Loucy (cell line): Measurements from ENCODE around the gene PSMF1.
"Not testable (repeated sequence)": the region's sequence is repeated elsewhere in the genome, so short reads cannot be mapped to it uniquely, and the experiment has no call there.

Source experiments
- H2AFZ ChIP-seq: fragments of 200-600 bp; sonication (generic); 2 replicates; pipeline ENCODE4 v1.6.0; 2016; ENCODE audit warnings: antibody characterized with exemption, mild to moderate bottlenecking, low read length, moderate library complexity
- H3F3A ChIP-seq: fragments of 200-600 bp; 2 replicates; pipeline ENCODE4 v1.6.0; 2016; ENCODE audit warnings: antibody characterized with exemption, low read depth, mild to moderate bottlenecking
- H3K27me3 ChIP-seq: fragments of 200-600 bp; sonication (generic); 2 replicates; pipeline ENCODE4 v1.6.1; 2014; ENCODE audit warnings: low read length, mild to moderate bottlenecking; ENCODE audit not compliant: insufficient read depth, poor library complexity, severe bottlenecking
- H3K36me3 ChIP-seq: fragments of 200-600 bp; sonication (generic); 2 replicates; pipeline ENCODE4 v1.6.1; 2016; ENCODE audit warnings: low read length; ENCODE audit not compliant: insufficient read depth
- H3K4me1 ChIP-seq: fragments of 200-600 bp; sonication (generic); 2 replicates; pipeline ENCODE4 v1.5.1; 2014; ENCODE audit warnings: low read length, mild to moderate bottlenecking; ENCODE audit not compliant: insufficient read depth, poor library complexity, severe bottlenecking
- H3K4me2 ChIP-seq: fragments of 200-600 bp; sonication (generic); 2 replicates; pipeline ENCODE4 v1.6.0; 2014; ENCODE audit warnings: antibody characterized with exemption, low read length, low read depth, mild to moderate bottlenecking; ENCODE audit not compliant: poor library complexity, severe bottlenecking
- H3K4me3 ChIP-seq: fragments of 200-600 bp; sonication (generic); 2 replicates; pipeline ENCODE4 v1.5.1; 2014; ENCODE audit warnings: low read length, mild to moderate bottlenecking, mixed read lengths; ENCODE audit not compliant: poor library complexity, severe bottlenecking
- H3K79me2 ChIP-seq: fragments of 200-600 bp; sonication (generic); 2 replicates; pipeline ENCODE4 v1.6.1; 2014; ENCODE audit warnings: low read length; ENCODE audit not compliant: insufficient read depth
- H3K9ac ChIP-seq: fragments of 200-600 bp; sonication (generic); 2 replicates; pipeline ENCODE4 v1.6.0; 2014; ENCODE audit warnings: mild to moderate bottlenecking, low read depth, low read length, moderate library complexity; ENCODE audit not compliant: poor library complexity, severe bottlenecking
- H3K9me2 ChIP-seq: fragments of 200-600 bp; sonication (generic); replicated peaks from 2 replicates; pipeline ENCODE4 v1.6.1; 2016; ENCODE audit warnings: low read depth, low read length, mixed read lengths
- H3K9me3 ChIP-seq: fragments of 200-600 bp; sonication (generic); 2 replicates; pipeline ENCODE4 v1.6.1; 2014; ENCODE audit warnings: mild to moderate bottlenecking, antibody characterized with exemption, low read length, low read depth; ENCODE audit not compliant: insufficient read depth
- H4K20me1 ChIP-seq: fragments of 200-600 bp; sonication (generic); 2 replicates; pipeline ENCODE4 v1.6.0; 2014; ENCODE audit warnings: antibody characterized with exemption, low read length, mild to moderate bottlenecking; ENCODE audit not compliant: insufficient read depth, poor library complexity, severe bottlenecking
- EZH2phosphoT487 ChIP-seq: fragments of 200-600 bp; IDR thresholded peaks from 2 replicates; pipeline ENCODE4 v1.6.1; 2018; ENCODE audit warnings: antibody characterized with exemption, mild to moderate bottlenecking, moderate library complexity, borderline replicate concordance
- TF ChIP-seq, protein P1 (sequence below): fragments of 200-600 bp; sonication (generic); conservative IDR thresholded peaks from 2 replicates; pipeline ENCODE4 v1.5.1; 2014; ENCODE audit warnings: mild to moderate bottlenecking, antibody characterized with exemption, low read length

Gene PSMF1

DNA sequence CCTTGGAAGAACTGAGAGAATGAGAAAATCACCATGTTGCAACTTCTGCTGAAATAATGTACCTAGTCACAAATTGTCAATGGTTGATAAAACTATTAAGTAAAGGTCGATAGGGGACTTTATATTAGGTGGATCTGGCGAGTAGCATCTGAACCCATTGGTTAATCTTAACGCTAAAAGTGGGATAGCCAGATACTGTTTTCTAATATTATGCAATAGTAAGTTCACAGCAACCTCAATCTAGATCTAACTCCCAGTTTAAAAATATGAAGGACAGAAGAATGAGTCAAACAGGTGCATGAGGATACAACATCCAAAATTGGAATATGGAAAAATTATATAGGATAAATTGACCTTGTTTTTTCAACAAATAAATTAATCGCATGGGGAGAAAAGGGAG, 18.8 kb downstream of the PSMF1 start:
- H3F3A ChIP-seq: no peaks in the 10 kb centered on the region
- H3K4me3 ChIP-seq: no peak overlapping the region
- H3K9me3 ChIP-seq: no peaks in the 10 kb centered on the region; the same call in 1 of the 2 replicates
- peaks cover 10% of the 10 kb centered on the region for H3K4me1 ChIP-seq
- no peak overlapping the region for H3K4me2 ChIP-seq
- peaks cover 4% of the 10 kb centered on the region for H4K20me1 ChIP-seq
- no peak overlapping the region for H3K9ac ChIP-seq
- no peaks in the 10 kb centered on the region; the same call in 1 of the 2 replicates for H3K79me2 ChIP-seq
- TF ChIP-seq, protein P1, sequence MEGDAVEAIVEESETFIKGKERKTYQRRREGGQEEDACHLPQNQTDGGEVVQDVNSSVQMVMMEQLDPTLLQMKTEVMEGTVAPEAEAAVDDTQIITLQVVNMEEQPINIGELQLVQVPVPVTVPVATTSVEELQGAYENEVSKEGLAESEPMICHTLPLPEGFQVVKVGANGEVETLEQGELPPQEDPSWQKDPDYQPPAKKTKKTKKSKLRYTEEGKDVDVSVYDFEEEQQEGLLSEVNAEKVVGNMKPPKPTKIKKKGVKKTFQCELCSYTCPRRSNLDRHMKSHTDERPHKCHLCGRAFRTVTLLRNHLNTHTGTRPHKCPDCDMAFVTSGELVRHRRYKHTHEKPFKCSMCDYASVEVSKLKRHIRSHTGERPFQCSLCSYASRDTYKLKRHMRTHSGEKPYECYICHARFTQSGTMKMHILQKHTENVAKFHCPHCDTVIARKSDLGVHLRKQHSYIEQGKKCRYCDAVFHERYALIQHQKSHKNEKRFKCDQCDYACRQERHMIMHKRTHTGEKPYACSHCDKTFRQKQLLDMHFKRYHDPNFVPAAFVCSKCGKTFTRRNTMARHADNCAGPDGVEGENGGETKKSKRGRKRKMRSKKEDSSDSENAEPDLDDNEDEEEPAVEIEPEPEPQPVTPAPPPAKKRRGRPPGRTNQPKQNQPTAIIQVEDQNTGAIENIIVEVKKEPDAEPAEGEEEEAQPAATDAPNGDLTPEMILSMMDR: no peak
- TF ChIP-seq EZH2phosphoT487: no peak
- H2AFZ ChIP-seq: no peak overlapping the region
- peaks cover 81% of the 10 kb centered on the region for H3K36me3 ChIP-seq
- no peaks in the 10 kb centered on the region for H3K27me3 ChIP-seq
- no peaks in the 10 kb centered on the region for H3K9me2 ChIP-seq

DNA sequence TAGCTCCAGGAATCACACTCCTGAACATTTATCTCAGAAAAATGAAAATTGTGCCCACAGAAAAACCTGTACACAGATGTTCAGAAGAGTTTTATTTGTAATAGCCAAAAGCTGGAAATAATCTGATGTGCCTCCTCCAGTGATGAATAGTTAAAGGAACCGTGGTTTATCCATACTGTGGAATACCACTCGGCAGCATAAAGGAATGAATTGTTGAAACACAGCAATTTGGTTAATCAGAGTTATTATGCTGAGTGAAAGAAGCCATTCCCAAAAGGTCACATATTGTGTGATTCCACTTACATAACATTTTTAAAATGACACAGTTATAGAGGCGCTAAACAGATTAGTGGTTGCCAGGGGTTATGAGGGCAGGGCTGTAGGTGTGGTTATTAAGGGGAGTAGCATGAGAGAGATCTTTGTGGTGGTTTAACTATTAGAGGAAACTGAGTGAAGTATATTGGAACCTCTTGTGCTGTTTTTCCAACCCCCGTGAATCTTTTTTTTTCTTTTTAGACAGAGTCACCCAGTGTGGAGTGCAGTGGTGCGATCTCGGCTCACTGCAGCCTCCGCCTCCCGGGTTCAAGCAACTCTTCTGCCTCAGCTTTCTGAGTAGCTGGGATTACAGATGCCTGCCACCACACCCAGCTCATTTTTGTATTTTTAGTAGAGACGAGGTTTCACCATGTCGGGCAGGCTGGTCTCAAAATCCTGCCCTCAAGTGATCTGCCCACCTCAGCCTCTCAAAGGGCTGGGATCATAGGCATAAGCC, 26.2 kb downstream of the PSMF1 start:
- TF ChIP-seq, protein P1: no peak
- TF ChIP-seq EZH2phosphoT487: no peak
- no peaks in the 10 kb centered on the region for H3F3A ChIP-seq
- no peaks in the 10 kb centered on the region for H3K9me3 ChIP-seq
- no peaks in the 10 kb centered on the region for H3K27me3 ChIP-seq
- H3K9ac ChIP-seq: no peak overlapping the region
- peaks cover 3% of the 10 kb centered on the region for H4K20me1 ChIP-seq
- no peaks in the 10 kb centered on the region for H3K79me2 ChIP-seq
- H3K4me2 ChIP-seq: no peak overlapping the region
- no peaks in the 10 kb centered on the region for H3K9me2 ChIP-seq
- no peak overlapping the region for H2AFZ ChIP-seq
- H3K4me1 ChIP-seq: no peaks in the 10 kb centered on the region
- peaks cover 57% of the 10 kb centered on the region for H3K36me3 ChIP-seq
- H3K4me3 ChIP-seq: no peak overlapping the region

DNA sequence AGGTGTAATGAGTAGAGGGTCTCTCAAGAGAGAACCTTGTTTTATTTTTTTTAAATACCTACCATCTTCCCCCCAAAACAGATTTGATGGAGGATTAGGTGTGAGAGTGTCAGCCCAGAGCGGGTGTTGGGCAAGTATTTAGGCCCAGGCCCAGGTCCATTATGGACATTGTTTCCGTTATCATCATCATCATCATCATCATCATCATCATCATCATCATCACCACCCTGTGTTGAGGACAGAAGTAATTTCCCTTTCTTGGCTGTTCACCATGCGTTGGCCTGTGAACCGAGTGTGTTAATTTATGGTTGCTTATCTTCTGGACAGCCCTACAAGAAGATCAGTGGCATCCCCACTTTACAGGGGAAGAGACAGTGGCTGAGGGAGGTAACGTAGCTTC, 28.6 kb downstream of the PSMF1 start:
- no peak for TF ChIP-seq EZH2phosphoT487
- TF ChIP-seq, protein P1: no peak
- Histone ChIP-seq H3F3A (no peaks in the 10 kb centered on the region), H4K20me1 (peaks cover 3% of the 10 kb centered on the region), H3K36me3 (peaks cover 35% of the 10 kb centered on the region), H3K9me3 (no peaks in the 10 kb centered on the region), H3K9me2 (no peaks in the 10 kb centered on the region), H2AFZ (no peak overlapping the region), H3K27me3 (no peaks in the 10 kb centered on the region), H3K4me1 (no peaks in the 10 kb centered on the region), H3K4me2 (no peak overlapping the region), H3K4me3 (no peak overlapping the region), H3K79me2 (no peaks in the 10 kb centered on the region), H3K9ac (no peak overlapping the region)

DNA sequence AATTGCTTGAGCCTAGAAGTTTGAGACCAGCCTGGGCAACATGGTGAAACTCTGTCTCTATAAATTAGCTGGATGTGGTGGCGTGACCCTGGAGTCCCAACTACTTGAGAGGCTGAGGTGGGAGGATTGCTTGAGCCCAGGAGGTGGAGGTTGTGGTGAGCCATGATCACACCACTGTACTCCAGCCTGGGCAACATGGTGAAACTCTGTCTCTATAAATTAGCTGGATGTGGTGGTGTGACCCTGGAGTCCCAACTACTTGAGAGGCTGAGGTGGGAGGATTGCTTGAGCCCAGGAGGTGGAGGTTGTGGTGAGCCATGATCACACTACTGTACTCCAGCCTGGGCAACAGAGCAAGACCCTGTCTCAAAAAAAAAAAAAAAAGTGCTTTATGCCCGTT, 31.4 kb downstream of the PSMF1 start:
- H3K36me3 ChIP-seq: peaks cover 45% of the 10 kb centered on the region
- not testable (repeated sequence) for H3K4me3 ChIP-seq, H4K20me1 ChIP-seq, H3K27me3 ChIP-seq, H3K9ac ChIP-seq, H3K4me2 ChIP-seq, H3K79me2 ChIP-seq, H3K9me2 ChIP-seq, H3F3A ChIP-seq, H2AFZ ChIP-seq, H3K9me3 ChIP-seq, H3K4me1 ChIP-seq
